Heart left ventricle (tissue), 16 donors: Measurements from ENCODE around the gene BAIAP2. TPM values are rescaled to one million over a fixed set of nuclear protein-coding genes. Genes with fewer than 3 reads are reported as not detected.

Experiments
- ATAC-seq, 4 donors: fragments of 200-7000 bp; cut with Tn5 transposase; one replicate each; pipeline ENCODE4 v1.9.1; 2020 to 2022; ENCODE audit warnings: moderate library complexity in 4 of 4, mild to moderate bottlenecking in 3 of 4, moderate number of reproducible peaks in 1 of 4
- DNase-seq, 5 donors: peaks; one replicate each; pipeline ENCODE4 v3.0.0-alpha.2; 2020
- H3K27ac ChIP-seq, 12 donors: fragments of 200-600 bp; sonication (generic) in 4 of 12; one replicate each; pipeline versions ENCODE4 v1.5.0 to v1.8.0; 2016 to 2022; ENCODE audit warnings: mild to moderate bottlenecking in 2 of 12
- H3K27me3 ChIP-seq, 9 donors: fragments of 200-600 bp; sonication (generic) in 2 of 9; one replicate each; pipeline versions ENCODE4 v1.5.1 to v1.8.0; 2016 to 2022; ENCODE audit warnings: mild to moderate bottlenecking in 3 of 9
- H3K36me3 ChIP-seq, 9 donors: fragments of 200-600 bp; sonication (generic) in 2 of 9; one replicate each; pipeline versions ENCODE4 v1.5.0 to v1.8.0; 2018 to 2022; ENCODE audit warnings: mild to moderate bottlenecking in 2 of 9
- H3K4me1 ChIP-seq, 12 donors: fragments of 200-600 bp; sonication (generic) in 4 of 12; one replicate each; pipeline versions ENCODE4 v1.5.0 to v1.8.0; 2016 to 2022; ENCODE audit warnings: mild to moderate bottlenecking in 3 of 12
- H3K4me3 ChIP-seq, 12 donors: fragments of 200-600 bp; sonication (generic) in 4 of 12; one replicate each; pipeline versions ENCODE4 v1.5.0 to v1.8.0; 2017 to 2022; ENCODE audit warnings: mild to moderate bottlenecking in 9 of 12, moderate library complexity in 4 of 12
- H3K9me3 ChIP-seq, 12 donors: fragments of 200-600 bp; sonication (generic) in 4 of 12; one replicate each; pipeline versions ENCODE4 v1.5.0 to v1.8.0; 2016 to 2022; ENCODE audit warnings: mild to moderate bottlenecking in 1 of 12
- CTCF ChIP-seq, 12 donors: fragments of 200-600 bp; sonication (generic) in 4 of 12; IDR thresholded peaks; one replicate each; pipeline versions ENCODE4 v1.5.0 to v1.8.0; 2018 to 2022; ENCODE audit warnings: antibody characterized with exemption in 12 of 12, mild to moderate bottlenecking in 5 of 12
- POLR2A ChIP-seq, 2 donors: fragments of 450-650 bp; IDR thresholded peaks; one replicate each; pipeline ENCODE4 v1.6.1; 2017; ENCODE audit warnings: antibody characterized with exemption in 2 of 2, mild to moderate bottlenecking in 2 of 2, moderate library complexity in 2 of 2
- whole genome bisulfite sequencing, 4 donors: extraction: QIAGEN DNeasy Blood & Tissue Kit in 2 of 4; methylation state at CpG; one replicate each; pipeline versions ENCODE4 v1.1.5 to v1.1.7; 2013 to 2018; 5-methylcytosine and 5-hydroxymethylcytosine counted together
- intact Hi-C, 10 donors: fragments of 100-400 bp; cut with DNase I; formaldehyde crosslinking; loops; one replicate each; pipeline versions ENCODE4 v1.11.1 to v1.14.2; 2022
- polyA plus RNA-seq, 2 donors: library from polyadenylated mRNA; stranded (reverse); fragments of 200-250 nt; gene quantifications; one replicate each; pipeline ENCODE4 v1.2.3, GENCODE V29; 2013
- total RNA-seq, 9 donors: library from RNA; depleted of rRNA in 2 of 9; stranded (reverse); fragments of >200 nt in 2 of 9; fragmentation: NEBNext Ultra II Directional in 3 of 9; extraction: Animal tissue kit (Norgen Biotek cat#: 25700) in 3 of 9; gene quantifications; one replicate each; pipeline versions ENCODE4 v1.1.0 to v1.2.4, GENCODE V29; 2016 to 2023
- donor health status: ischemic (EF 13 %, LVEDD 7.1; RV severe dilation, severe dysfunction).
- donor health status: healthy with polysubstance abuse.
- donor health status: DM: no; HTN: yes; CAD: no.
- donor health status: DM: no; HTN: no; CAD: no.
- donor health status: ischemic (EF 25% LVEDD 6.9; RV normal size, moderate dysfunction).
- donor health status: ischemic (EF 25% LVEDD 5.7; RV mildly dilated, moderate dysfunction).
- donor health status: healthy.
- donor health status: DM: yes; HTN: yes; CAD: no.
- donor health status: ischemic (EF 35%, LVEDD 5.7; RV mildly dilated, moderate dysfunction).
- donor health status: nonischemic (EF 11% LVEDD 7.7; RV severe dilation, severe dysfunction).
- donor health status: DM: yes; HTN: yes; CAD: no.
- donor health status: PGD.
- donor health status: ischemic (EF 29% LVEDD 5.4; RV normal size, mild dysfunction).
- donor health status: nonischemic (EF 23%, LVEDD 6.1; RV moderate dilation, normal function).

BAIAP2 gene
- total and polyA plus RNA-seq, 11 donors, result 8.9 to 30.2 (median 18.5) TPM

GRCh38 chr17:81026266-81027036 lies 8.5 kb upstream of the BAIAP2 start:
- peaks cover 0 to 27% (median 14%) of the 10 kb centered on the region in 12 donors for H3K4me1 ChIP-seq
- DNase-seq (peak in 1 of 5 donors; percentile 27), ATAC-seq (no peak)
- no peak overlapping the region for H3K4me3 ChIP-seq
- WGBS, 4 donors, result 60 to 63% (median 62%) methylated on average over 22 to 31 of the region's 31 CpGs
- H3K36me3 ChIP-seq, result no peaks in the 10 kb centered on the region
- intact Hi-C loops, result loop anchor here in 1 of 10 donors (5.0 kb wide), 1 partner anchor 71 kb away; no protein-coding TSS in a partner anchor
- H3K27me3 ChIP-seq, result peaks cover 0 to 33% (median 7%) of the 10 kb centered on the region in 9 donors
- no peaks in the 10 kb centered on the region for H3K9me3 ChIP-seq
- TF ChIP-seq POLR2A (IDR thresholded peaks at IDR 0.05) (no peak), CTCF (IDR thresholded peaks at IDR 0.05) (no peak)
- peak overlapping the region in 1 of 12 donors; percentile 44 for H3K27ac ChIP-seq

GRCh38 chr17:81027038-81027437 lies 7.9 kb upstream of the BAIAP2 start:
- H3K27me3 ChIP-seq, result peaks cover 0 to 33% (median 7%) of the 10 kb centered on the region in 9 donors
- intact Hi-C loops, result loop anchor here in 1 of 10 donors (5.0 kb wide), 1 partner anchor 70 kb away; no protein-coding TSS in a partner anchor
- ATAC-seq, result no peak
- H3K4me1 ChIP-seq, result peaks cover 0 to 31% (median 18%) of the 10 kb centered on the region in 12 donors
- no peaks in the 10 kb centered on the region for H3K36me3 ChIP-seq
- peak in 1 of 5 donors; percentile 23 for DNase-seq
- H3K27ac ChIP-seq, result peak overlapping the region in 1 of 12 donors; percentile 44
- no peaks in the 10 kb centered on the region for H3K9me3 ChIP-seq
- no peak for TF ChIP-seq POLR2A (IDR thresholded peaks at IDR 0.05)
- no peak for TF ChIP-seq CTCF (IDR thresholded peaks at IDR 0.05)
- WGBS, 4 donors, result 73 to 80% (median 75%) methylated on average over 15 of the region's 15 CpGs
- no peak overlapping the region for H3K4me3 ChIP-seq

- H3K4me3 ChIP-seq, result no peak overlapping the region
- H3K27me3 ChIP-seq, result peaks cover 0 to 33% (median 7%) of the 10 kb centered on the region in 9 donors
- 65 to 78% (median 71%) methylated on average over 21 to 37 of the region's 37 CpGs for WGBS, 4 donors
- DNase-seq (peak in 1 of 5 donors; percentile 18), ATAC-seq (no peak)
- no peaks in the 10 kb centered on the region for H3K36me3 ChIP-seq
- no peaks in the 10 kb centered on the region for H3K9me3 ChIP-seq
- intact Hi-C loops, result loop anchor here in 1 of 10 donors (5.0 kb wide), 1 partner anchor 69 kb away; no protein-coding TSS in a partner anchor
- H3K4me1 ChIP-seq, result peaks cover 0 to 38% (median 26%) of the 10 kb centered on the region in 12 donors
- no peak for TF ChIP-seq CTCF (IDR thresholded peaks at IDR 0.05)
- no peak overlapping the region for H3K27ac ChIP-seq
These were observed 7.1 kb upstream of the BAIAP2 start for GRCh38 chr17:81027591-81028505.
